Measurements from ENCODE around the gene RPS6KA4.

RPS6KA4 gene

GRCh38 chr11:64349404-64349803 lies 9.6 kb upstream of the RPS6KA4 start:
- no peak for DNase-seq

DNA sequence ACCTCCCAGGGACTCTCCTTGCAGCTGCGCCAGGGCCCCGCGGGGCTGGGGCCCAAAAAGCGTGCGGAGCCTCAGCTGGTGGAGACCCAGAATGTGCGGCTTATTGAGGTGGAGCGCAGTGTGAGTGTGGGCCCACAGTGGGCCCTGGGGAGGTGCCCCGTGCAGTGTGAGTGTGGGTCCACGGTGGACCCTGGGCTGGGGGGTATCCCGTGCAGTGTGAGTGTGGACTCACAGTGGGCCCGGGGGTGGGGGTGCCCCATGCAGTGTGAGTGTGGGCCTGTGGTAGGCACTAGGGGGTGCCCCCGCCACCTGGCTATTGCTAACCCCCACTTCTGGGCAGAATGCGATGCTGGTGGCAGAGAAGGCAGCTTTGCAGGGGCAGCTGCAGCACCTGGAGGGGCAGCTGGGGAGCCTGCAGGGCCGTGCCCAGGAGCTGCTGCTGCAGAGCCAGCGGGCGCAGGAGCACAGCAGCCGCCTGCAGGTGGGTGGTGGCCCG lies 7.8 kb upstream of the RPS6KA4 start:
- DNase-seq = no peak

DNA sequence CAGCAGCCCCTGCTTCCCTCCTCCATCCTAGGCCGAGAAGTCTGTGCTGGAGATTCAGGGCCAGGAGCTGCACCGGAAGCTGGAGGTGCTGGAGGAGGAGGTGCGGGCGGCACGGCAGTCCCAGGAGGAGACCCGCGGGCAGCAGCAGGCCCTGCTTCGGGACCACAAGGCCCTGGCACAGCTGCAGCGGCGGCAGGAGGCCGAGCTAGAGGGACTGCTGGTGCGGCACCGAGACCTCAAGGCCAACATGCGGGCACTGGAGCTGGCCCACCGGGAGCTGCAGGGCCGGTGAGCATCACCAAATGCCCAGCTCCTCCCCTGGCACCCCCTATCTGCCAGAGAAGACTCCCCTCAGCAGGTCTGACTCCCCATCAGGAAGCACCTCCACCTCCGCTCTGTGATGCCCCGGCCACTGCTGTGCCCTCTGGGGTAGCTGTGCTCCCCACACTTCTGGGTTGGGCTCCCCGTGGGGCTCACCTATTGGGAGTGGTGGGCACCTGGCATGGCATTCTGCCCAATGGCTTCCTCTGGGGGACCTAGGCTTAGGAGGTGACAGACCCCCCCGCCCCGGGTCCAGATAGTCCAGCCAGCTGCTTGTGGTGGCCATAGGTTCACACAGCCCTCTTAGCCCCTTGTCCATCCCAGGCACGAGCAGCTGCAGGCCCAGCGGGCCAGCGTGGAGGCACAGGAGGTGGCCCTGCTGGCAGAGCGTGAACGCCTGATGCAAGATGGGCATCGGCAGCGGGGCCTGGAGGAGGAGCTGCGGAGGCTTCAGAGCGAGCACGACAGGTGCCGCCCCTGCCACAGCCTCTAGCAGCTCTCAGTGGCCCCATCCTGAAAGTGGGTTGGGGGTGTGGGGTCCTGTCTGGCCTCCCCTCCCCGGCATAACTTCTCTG lies 6.6 kb upstream of the RPS6KA4 start:
- DNase-seq = no peak

GRCh38 chr11:64352995-64353714 lies 5.8 kb upstream of the RPS6KA4 start:
- DNase-seq = no peak

DNA sequence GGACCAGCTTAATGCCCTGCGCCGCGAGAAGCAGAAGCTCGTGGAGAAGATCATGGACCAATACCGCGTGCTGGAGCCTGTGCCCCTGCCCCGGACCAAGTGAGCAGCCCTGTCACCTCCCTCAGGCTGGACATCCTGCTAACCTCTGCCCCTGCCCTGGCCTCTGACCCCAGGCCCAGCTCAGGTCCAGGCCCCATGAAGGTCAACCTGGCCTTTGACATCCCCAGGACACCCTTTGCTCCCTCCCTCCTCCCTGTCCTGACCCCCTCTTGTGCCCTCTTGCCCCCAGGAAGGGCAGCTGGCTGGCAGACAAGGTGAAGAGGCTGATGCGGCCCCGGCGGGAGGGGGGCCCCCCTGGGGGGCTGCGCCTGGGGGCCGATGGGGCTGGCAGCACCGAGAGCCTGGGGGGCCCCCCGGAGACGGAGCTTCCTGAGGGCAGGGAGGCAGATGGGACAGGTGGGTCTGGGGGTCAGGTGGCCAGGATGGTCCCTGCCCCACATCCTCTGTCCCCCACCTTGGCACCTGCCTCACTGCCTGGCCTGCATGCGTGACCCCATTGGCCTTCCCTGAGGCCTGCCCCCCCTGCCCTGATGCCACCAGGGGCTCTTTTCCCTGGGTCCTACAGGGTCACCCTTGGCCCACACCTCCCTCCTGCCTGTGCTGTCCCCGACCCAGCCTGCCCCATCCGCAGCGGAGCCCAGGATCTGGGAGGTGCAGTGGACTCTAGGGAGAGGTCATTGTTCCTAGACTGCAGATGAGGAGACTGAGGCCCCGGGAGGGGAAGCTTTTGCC lies 5.1 kb upstream of the RPS6KA4 start:
- DNase-seq = no peak

GRCh38 chr11:64355078-64355940 lies 3.7 kb upstream of the RPS6KA4 start:
- peak in 1 of 2 donors; percentile 62 for DNase-seq

GRCh38 chr11:64356498-64357411 lies 2.2 kb upstream of the RPS6KA4 start:
- DNase-seq = peak; percentile 30 to 39

DNA sequence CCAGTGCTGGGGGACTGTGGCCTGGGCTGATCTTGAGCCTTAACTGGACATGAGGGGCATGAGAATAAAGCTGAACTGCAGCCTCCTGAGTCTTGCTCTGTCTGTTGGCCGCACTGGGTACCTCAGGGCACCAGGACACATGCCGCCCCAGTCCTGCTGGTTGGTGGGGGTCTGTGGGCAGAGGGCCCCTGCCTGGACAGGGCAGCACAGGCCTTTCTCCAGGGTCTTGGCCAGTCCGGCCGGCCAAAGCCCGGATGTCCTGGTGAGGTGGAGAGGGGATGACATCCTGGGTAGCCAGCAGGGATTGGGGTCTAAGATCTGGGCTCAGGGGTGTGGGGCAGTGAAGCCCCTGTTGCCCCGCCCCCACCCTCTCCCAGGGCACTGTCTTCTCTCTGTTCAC lies 1.5 kb upstream of the RPS6KA4 start:
- no peak for DNase-seq

DNA sequence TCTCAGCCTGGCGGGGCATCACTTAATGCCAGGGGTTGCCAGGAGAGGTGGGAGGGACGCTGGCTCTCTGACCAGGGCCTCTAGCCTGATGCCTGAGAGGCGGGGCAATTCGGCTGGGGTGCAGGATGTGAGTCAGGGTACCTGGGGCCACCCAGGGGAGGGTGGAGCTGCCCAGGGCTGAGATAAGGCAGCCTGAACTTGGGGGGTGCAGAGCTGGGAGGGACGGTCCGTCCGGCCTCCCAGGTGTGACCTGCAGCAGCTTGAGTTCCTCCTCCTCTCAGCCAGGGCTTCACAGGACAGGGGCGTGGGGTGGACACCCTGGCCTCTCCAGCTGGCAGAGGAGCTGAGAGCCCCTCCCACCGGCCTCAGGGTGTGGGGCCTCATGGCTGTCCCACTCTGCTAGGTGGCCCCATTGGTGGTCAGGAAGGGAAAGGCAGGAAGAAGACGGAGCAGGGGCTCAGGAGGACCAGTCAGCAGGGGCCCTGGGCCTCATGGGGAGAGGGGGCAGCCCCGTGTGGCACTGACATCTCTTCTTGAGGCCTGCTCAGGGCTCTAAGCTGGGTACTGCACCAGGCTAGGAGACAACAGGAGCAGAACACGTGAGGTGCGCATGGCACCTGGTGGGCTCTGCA lies 942 bp upstream of the RPS6KA4 start:
- no peak for DNase-seq

DNA sequence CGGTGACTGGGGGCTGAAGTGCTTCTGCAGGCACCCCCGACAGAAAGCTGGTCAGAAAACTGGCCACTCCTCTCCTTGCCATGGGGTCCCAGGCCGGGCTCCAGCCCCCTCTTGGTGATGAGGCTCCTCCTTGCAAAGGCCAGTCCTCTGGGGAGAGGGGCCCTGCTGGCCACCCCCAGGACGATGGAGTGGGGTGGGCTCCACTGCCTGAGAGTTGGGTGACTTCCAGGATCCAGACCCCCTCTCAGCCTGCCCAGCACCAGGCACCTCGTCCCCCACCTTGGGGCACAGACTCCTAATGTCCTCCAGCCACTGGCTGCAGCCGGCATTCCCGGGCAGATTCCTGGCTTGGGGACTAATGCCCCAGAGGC lies 441 bp upstream of the RPS6KA4 start:
- DNase-seq = no peak

DNA sequence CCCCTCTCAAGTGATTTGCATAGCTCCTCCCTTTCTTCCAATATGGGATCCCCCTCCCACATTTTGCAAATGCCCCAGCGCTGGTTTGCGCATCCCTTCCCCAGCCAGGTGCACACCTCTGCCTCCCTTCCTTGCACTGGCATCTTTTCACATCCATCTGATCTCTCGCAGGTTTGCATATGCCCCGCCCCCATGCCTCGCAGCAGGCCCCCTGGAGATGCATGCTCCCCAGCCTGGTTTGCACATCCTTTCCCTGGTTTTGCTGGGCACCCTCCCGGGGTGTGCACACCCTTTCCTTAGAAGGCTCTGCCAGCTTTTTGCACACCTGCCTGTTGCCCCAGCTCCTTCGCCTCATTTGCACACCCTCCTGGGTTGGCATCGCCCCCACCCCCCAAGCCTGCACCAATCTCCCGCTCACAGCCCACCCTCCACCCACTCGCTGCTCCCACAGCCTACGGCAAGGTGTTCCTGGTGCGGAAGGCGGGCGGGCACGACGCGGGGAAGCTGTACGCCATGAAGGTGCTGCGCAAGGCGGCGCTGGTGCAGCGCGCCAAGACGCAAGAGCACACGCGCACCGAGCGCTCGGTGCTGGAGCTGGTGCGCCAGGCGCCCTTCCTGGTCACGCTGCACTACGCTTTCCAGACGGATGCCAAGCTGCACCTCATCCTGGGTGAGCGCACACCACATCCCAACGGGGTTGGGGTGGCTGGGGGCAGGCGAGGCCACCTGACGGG lies 917 bp downstream of the RPS6KA4 start:
- no peak for DNase-seq

- DNase-seq = no peak
Measured at GRCh38 chr11:64360448-64360921, 1.5 kb downstream of the RPS6KA4 start.

DNA sequence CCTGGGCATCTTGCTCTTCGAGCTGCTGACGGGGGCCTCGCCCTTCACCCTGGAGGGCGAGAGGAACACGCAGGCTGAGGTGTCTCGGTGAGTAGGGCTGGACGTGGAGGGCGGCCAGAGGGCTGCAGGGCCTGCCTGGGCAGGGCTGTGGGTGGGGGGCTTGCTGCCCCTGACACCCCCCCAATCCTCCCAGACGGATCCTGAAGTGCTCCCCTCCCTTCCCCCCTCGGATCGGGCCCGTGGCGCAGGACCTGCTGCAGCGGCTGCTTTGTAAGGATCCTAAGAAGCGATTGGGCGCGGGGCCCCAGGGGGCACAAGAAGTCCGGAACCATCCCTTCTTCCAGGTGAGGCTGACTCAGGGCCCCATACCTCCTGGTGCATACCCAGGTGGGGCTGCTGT lies 2.7 kb downstream of the RPS6KA4 start:
- no peak for DNase-seq

DNA sequence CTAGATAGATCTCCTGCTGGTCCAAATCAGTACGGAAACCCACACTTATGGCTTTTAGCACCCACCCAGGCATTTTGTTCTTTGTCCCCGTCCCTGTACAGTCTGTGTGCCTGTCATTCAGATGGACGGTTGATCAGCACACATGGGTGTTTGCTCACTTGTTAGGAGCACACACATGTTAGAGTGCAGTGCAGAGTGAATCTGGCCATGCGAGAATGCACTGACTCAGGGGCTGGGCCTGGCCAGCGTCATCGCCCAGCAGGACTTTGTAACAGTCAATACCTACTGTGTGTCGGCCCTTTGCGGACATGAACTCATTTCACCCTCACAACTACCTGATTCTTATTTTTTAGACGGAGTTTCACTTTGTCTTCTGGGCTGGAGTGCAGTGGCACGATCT lies 3.4 kb downstream of the RPS6KA4 start:
- DNase-seq = no peak

GRCh38 chr11:64364435-64364834 lies 5.5 kb downstream of the RPS6KA4 start:
- no peak for DNase-seq

- no peak for DNase-seq
Measured at GRCh38 chr11:64364911-64365310, 5.9 kb downstream of the RPS6KA4 start.

DNA sequence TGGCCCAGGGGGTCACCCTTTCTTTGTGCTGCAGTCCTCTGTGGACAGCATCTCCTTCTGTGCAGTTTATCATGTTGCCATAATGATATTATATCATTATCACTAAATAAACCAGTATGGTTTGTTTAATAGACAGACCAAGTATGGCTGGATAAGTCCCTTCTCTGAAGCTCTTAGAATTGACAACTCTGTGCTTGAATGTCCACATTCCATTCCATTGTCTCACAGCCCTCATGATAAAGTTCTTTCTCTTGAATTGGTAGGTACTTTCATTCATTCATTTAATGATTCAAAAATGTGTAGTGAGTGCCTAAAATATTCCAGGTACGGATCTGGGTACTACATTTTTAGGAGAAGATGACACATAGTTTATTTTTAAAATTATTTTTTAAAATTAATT lies 7.8 kb downstream of the RPS6KA4 start:
- no peak for DNase-seq

DNA sequence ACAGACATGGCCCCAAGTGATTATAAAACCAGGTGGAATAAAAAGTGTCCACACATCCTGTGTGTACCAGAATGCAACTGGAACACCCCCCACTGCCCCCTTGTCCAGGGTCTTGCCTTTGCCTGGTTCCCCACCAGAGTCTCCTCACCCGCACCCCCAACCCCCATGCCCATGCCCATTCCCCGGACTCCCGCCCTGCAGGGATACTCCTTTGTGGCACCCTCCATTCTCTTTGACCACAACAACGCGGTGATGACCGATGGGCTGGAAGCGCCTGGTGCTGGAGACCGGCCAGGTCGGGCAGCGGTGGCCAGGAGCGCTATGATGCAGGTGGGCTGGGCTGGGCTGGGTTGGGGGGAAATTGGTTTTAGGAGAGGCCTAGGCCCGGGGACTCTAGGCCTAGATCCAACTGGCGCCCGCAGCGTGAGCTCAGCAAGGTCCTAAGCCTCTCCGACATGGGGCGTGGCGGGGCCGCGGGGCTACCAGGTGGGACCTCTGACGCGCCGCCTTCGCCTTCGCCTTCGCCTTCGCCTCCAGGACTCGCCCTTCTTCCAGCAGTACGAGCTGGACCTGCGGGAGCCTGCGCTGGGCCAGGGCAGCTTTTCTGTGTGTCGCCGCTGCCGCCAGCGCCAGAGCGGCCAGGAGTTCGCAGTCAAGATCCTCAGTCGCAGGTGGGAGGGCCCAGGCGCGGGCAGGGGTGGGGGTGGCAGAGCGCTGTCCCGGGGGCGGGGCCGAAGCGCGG lies 9.1 kb downstream of the RPS6KA4 start:
- no peak for DNase-seq

GRCh38 chr11:64368673-64369074 lies 9.7 kb downstream of the RPS6KA4 start:
- no peak for DNase-seq
